NCI-H128 (cell line): ENCODE measurements around the gene SMARCC2.
A peak's percentile ranks its signal among the peaks of the same experiment; 100 is the strongest.
"Not testable (repeated sequence)": the region's sequence is repeated elsewhere in the genome, so short reads cannot be mapped to it uniquely, and the experiment has no call there.

Experiments used
- DNase-seq: peaks from one replicate; lab custom pipeline; 2025; ENCODE audit not compliant: unreplicated experiment; lab: John Stamatoyannopoulos, UW

Gene SMARCC2

DNA sequence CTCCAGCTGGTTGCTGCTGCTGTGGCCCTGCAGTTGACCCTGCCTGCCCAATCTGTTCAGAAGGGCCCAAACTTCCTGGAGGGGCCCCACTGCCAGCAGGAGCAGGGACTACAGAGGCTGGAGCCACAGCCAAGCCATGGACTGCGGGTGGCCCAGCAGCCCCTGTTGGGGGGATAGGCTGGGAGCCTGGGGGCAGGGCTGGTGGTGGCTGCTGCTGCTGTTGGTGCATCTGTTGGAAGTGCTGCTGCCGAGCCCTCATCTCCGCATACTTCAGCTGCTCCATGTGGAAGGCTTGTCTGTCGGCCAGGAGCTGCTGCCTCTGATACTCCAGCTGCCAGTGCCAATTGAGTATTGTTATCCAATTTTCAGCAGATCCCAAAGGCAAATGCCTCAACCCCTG lies 23.9 kb downstream of the SMARCC2 start:
- no peak for DNase-seq

DNA sequence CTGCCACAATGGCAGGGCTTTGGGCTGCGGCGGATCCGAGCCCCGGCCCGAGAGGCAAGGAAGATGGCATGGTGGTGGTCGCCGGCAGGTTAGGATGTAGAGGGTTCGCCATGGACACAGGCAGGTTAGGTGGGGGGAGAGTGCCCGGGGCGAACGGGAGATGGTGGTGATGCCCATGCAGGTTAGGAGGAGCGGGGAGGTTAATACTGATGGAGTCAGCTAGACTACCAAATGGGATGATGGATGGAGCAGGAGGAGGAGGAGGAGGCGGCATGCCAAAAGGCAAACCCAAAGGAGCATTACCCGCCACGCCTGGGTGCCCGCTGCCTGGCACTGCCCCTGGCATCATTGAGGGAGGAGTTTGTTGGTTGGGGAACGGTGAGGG lies 24.9 kb downstream of the SMARCC2 start:
- no peak for DNase-seq

DNA sequence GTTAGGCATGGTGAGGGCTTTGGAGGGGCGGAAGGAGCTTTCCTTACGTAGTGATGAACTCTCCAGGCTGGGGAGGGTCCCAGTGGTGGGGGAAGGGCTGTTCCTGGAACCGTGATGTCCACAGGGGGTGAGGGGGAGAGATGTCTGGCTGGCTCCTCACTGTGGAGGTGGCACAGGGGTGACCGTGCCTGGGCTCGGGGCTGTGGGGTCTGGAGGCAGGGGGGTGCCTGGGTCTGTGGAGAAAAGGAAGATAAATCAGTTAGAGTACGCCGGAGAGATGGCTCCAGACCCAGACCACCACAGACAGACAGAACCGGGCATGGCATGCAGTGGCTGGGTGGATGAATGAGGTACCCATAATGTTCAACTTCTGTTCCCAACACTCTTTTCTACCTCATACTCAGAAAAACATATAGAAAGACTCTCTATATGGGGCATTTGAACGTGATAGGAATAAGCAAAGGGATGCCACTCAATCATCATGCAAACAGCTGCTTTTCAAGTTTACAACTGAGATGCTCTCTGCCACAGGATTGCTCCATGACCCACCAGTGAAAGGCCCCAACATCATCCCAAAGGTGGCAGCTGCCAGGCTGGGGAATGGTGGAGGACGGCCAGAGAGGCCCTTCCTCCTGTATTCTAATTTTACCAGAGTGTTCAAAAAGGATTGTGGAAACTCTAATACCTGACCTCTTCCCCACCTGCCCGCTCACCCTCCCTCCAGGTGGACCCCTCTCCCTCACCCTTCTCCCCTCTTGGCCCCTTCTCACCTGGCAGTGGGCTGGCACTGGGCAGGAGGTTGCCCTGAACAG lies 25.5 kb downstream of the SMARCC2 start:
- no peak for DNase-seq

DNA sequence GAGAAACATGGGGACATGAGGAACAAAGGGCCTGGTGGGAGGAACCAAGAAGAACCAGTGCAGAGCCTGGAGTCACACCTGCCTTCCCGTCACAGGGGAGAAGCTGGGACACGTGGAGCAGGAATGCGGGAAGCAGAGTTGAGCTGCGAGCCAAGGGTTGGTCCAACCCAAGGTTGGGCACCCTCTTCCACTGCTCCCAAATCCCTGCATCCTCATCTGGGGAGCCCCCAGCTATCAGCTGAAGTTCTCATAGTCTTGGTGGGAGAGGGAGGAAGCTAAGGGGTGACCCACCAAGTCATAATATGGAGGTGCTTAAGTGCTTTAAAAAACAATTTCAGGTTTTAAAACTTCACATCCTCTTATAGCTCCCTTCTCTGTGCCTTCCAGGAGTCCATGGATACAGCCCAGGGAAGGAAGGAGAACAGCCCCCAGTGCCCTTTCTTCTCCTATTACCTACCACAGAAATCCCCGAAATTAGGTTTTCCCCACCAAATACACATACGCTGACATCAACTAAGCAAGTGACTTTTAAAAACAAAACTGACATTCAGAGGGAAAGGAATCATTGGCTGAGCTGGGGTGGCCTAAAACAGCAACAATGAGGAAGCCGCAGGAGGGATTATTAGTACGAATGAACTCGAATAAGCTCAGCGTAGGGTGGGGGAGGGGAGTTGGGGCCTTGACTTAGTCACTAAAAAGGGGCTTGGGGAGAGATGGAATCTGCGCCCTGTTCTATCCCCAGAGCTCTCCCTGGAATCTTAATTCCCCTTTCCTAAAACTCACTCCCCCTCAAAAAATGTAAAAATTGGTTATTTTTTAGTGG lies 26.6 kb downstream of the SMARCC2 start:
- DNase-seq, result no peak

DNA sequence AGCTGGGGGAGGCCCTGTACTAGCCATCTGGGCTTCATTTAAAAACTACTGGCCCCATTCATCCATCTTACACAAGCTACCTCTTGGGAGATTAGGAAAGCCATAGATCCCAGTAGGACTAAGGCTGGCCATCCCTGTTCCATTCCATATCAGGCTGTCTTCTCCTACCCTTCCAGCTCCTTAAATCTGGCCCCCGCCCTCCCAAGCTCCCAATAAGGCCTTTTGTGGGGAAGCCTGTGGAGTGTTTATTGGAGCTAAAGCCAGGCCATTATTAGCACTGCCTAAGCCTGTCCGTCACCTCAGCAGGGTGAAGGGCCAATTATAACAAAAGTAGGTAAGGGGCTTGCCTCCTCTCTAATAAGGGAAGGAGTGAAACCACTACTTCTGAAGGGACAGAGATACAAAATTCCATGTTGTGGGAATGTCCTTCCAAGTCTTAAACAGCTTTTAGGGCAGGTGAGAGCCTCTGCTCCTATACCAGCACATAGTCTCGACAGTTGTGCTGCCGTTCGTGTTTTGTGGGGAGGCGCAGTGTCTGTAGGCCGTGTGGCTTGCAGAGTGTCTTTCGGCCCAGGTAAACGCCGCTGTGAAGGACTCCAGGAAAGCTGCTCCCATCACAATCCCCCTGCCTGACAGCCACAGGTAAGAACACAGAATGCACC lies 27.5 kb downstream of the SMARCC2 start:
- DNase-seq, result no peak

DNA sequence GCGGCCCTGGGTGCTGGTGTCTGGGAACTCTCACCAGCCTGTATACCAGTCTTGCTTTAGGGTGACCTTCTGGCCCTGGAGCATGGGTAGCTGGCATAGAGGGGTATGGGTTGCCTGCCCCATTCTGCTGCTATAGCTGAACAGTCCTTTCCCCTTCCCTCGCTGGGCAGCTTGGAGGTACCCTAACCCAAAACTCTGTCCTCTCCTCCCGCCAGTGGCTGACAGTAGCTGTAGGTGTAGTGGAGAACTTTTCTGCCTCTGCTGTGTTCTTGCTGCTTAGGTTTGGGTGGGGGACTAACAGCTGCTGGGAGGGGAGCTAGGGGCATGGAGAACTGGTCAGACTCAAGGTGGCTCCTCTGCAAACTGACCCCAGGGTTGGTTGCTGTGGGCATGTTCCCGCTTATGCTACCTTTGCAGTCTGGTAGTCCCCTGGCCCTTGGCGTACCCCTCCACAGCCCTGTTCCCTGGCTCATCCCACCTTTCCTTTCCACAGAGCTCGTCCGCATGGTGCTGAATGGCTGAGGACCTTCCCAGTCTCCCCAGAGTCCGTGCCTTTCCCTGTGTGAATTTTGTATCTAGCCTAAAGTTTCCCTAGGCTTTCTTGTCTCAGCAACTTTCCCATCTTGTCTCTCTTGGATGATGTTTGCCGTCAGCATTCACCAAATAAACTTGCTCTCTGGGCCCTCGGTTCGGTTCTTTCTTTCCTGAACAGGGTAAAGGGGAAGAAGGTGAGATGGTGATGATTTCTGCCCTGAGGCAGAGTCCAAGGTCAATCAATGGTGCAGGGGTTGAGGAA lies 28.2 kb downstream of the SMARCC2 start:
- DNase-seq, result no peak

DNA sequence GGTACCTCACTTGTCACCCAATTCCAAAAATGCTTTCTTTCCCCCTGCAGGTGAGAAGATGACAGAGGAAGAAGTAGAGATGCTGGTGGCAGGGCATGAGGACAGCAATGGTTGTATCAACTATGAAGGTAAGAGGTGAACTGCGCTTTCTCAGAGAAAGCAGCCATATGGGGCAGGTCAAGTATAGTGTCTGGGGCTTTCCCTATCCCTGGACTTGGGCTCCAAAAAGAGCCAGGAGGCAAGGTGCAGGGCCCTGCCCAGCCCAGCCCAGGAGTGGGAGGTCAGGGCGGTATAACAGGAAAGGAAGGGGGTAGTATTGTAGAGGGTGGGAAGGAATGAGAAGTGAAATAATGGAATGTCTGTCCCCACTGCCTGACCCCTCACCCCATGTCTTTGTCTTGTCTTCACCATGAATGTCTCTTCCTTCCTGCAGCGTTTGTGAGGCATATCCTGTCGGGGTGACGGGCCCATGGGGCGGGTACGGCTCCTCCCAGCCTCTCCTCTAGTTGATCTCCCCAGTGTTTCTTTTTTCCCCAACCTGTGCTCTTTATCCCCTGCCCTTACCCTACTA lies 29.0 kb downstream of the SMARCC2 start:
- no peak for DNase-seq

DNA sequence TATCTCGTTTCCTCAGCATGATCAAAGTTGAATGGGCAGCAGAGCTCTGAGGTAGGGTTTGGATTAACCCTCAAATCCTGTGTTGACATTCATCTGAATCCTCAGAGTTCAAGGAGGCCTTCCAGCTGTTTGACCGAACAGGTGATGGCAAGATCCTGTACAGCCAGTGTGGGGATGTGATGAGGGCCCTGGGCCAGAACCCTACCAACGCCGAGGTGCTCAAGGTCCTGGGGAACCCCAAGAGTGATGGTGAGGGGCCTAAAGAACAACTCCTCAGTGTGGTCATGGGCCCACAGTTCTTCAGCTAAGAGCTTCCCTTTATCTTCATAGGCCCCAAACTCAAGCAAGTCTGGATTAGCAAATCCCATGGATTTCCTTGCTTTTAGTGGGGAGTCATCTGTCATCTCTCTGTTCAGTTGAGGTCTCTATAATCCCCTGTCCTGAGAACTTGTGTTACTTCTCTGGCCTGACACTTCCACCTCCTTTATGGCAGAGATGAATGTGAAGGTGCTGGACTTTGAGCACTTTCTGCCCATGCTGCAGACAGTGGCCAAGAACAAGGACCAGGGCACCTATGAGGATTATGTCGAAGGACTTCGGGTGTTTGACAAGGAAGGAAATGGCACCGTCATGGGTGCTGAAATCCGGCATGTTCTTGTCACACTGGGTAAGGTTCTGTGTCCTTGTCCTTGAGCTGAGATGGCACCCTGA lies 29.6 kb downstream of the SMARCC2 start:
- DNase-seq, result no peak

DNA sequence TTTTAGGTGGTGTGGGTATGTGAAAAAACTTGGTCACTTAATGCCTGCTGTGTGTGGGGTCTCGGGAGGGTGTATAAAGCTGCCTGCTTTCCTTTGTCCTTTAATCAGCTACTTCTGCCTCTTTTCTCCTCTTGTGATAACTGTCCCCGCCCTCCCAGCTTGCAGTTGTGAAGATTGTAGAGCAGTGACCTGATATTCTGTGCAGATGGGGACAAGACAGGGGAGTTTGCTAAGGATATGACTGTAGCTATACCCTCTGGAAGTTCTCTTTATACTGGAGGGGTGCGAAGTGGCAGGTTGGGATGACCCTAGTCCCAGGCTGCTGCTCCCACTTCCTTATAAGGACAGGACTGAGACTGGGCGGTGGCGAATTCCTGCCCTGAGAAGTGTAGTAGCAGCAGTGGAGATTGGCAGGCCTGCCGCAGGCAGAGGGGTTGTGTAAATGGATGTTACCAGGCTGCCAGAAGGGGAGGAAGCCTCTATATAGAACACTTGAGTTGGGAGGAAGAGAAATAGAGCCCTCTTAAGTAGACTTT lies 30.3 kb downstream of the SMARCC2 start:
- peak; percentile 12 for DNase-seq

DNA sequence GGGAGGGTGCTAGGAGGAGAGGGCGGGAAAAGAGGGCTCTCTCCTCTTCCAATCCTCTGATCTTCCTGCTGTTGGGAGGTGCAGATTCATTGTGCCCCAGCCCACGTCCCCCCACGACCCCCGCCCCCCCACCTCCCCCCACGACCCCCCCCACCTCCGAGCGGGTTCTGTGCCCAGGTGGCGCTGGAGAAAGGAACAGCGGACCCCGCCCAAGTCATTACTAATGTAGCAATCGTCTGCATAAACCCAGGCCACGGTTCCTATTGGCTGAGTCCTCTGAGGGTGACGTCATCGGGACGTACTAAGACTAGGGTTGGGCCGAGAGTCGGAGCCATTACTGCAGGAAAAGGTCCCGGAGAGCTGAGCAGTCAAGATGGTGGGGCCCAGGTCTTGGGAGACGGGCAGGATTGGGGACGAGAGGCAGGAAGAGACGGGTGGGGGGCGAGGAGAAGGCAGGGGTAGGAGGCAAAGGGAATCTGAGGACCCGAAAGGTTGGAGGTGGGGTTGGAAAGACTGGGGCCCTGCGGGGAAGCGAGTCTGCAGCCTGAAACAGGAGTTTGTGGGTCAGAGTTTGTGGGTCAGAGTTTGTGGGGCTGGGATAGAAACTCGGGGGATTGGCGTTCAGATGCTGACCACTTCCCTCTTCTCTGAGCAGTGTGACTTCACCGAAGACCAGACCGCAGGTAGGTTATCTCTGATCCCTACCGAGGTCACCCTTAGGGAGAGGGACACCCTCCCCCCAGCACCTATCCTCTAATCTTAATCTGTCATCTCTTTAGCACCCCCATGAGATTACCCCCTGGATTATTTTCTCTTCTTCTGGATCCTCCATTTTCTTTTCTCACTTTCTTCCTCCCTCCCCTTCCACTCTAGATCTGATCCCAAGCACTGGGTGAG lies 31.0 kb downstream of the SMARCC2 start, which contains the start of gene MYL6:
MYL6 (plus strand) TSS at position 331 of the 897 bp plus-strand sequence; CDS start at position 374, 43 bp downstream.
- DNase-seq, result peak; percentile 99

DNA sequence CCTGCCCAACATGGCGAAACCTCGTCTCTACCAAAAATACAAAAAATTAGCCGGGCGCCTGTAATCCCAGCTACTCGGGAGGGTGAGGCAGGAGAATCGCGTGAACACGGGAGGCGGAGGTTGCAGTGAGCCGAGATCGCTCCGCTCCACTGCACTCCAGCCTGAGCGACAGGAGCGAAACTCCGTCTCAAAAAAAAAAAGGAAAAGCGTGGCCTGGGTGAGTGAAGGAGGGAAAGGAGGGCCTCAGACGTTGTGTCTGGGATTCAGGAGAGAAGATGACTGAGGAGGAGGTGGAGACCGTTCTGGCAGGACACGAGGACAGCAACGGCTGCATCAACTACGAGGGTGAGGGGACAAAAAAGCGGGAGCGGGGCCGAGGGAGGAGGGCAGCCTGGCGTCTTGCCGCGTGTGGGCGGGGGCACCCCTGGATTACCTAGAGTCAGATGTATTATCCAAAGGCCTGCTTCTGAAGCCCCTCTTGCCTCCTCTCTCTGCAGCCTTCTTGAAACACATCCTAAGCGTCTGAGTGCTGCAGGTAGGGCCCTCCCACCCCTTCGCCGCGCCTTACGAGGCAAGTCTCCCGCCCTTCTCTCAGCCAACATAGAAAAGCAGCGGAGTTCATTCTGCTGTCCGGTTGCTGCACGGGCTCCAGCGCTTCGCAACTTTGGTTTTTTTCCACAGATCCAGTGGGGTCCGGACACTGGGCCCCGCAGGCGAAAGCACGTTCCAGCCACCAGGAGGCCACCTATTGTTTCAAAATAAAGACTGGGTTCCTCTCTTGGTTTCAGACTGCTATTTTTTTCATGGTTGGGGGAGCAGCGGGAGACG lies 31.9 kb downstream of the SMARCC2 start:
- DNase-seq, result peak; percentile 66

DNA sequence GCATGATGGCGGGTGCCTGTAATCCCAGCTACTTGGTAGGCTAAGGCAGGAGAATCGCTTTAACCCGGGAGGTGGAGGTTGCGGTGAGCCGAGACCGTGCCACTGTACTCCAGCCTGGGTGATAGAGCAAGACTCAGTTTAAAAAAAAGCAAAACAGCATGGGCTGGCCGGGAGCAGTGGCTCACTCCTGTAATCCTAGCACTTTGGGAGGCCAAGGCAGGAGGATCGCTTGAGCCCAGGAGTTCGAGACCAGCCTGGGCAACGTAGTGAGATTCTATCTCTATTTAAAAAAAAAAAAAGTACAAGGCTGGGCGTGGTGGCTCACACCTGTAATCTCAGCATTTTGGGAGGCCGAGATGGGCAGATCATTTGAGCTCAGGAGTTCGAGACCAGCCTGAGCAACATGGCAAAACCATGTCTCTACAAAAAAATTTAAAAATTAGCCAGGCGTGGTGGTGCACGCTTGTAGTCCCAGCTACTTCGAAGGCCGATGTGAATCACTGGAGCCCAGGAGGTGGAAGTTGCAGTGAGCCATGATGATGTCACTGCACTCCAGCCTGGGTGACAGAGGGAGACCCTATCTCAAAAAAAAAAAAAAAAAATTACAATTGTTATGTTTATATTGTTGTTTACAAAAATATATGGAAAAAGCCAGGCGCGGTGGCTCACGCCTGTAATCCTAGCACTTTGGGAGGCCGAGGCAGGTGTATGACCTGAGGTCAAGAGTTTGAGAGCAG lies 32.7 kb downstream of the SMARCC2 start:
- not testable (repeated sequence) for DNase-seq

DNA sequence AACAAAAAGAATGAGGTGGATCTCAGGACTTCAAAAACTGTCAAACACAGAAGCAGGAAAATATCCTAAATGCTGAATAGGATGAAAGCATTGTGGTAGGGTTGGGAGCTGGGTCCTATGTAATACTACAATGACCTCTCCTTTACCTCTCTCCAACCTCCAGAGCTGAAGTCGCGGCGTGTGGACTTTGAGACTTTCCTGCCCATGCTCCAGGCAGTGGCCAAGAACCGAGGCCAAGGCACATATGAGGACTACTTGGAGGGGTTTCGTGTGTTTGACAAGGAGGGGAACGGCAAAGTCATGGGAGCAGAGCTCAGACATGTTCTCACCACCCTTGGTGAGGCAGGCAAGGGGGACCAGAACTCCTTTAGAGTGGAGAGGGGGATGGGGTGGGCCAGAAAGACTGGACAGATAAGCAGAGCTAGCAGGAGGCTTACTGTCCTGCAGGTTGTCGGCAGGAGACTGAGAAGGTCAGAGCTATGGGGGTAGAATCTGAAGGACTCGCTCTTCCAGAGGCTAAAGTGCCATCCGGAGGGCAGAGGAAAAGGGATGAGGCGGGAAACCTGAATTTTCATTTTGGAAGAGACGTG lies 33.9 kb downstream of the SMARCC2 start:
- no peak for DNase-seq

DNA sequence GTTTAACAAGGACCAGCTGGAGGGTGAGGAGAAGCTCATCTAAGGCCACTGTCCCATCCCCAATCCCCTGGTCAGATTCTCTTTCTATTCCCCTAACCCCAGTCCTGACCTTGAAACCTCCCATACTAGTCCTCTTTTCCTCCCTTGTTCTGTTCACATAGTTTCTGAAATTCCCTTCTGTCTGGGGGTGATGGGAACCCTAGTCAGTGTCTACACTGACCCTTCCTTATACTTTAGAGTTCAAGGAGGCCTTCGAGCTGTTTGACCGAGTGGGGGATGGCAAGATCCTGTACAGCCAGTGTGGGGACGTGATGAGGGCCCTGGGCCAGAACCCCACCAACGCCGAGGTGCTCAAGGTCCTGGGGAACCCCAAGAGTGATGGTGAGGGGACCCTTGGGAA lies 34.5 kb downstream of the SMARCC2 start:
- no peak for DNase-seq

DNA sequence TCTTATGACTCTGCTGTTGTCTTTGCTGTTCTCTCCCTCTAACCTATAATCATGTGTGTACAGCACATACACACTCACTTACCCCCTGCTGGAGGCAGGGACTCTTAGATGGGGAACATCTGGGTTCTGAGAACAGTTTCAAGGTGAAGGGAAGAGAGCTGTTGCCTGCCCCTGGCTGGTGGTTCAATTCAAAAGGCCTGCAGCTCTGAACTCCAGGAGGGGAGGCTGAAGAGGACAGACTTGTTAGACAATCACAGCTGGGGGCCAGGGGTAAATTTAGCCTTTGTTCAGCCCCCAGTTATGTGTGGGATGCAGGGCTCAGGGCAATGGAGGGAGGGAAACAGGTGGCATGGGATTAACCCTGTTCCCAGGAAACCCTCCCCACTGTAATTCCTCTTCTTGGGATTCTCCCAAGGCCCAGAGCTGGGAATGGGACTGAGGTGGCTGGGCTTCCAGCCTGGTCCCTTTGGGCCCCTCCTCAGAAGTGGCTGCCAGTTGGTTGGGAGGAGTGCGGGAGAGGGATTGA lies 35.0 kb downstream of the SMARCC2 start:
- DNase-seq, result no peak

DNA sequence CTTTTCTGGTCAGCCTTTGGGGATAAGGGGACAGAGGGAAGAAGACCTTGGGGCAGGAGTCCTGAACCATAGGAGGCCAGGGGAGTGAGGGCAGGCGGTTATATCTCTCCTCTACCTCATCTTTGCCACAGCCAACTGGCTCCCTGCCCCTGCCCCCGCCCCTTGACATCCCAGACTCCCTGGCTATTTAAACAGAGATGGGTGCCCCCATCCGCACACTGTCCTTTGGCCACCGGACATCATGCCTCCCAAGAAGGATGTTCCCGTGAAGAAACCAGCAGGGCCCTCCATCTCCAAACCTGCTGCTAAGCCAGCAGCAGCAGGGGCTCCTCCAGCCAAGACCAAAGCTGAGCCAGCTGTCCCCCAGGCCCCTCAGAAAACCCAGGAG lies 35.6 kb downstream of the SMARCC2 start:
- DNase-seq, result no peak
